B cell (primary cell): ENCODE measurements around the gene KRTAP10-12.

ENCODE experiments used
- EZH2 ChIP-seq: IDR thresholded peaks from 2 replicates; pipeline ENCODE4 v1.6.1; 2012; ENCODE audit warnings: borderline replicate concordance, low read depth, mild to moderate bottlenecking, moderate library complexity, low read length; ENCODE audit not compliant: insufficient read depth, poor library complexity, severe bottlenecking
- TF ChIP-seq, protein P1 (sequence below): fragments of 200-600 bp; IDR thresholded peaks from one replicate; pipeline ENCODE4 v1.8.0; 2022; ENCODE audit warnings: antibody characterized with exemption, mild to moderate bottlenecking

DNA sequence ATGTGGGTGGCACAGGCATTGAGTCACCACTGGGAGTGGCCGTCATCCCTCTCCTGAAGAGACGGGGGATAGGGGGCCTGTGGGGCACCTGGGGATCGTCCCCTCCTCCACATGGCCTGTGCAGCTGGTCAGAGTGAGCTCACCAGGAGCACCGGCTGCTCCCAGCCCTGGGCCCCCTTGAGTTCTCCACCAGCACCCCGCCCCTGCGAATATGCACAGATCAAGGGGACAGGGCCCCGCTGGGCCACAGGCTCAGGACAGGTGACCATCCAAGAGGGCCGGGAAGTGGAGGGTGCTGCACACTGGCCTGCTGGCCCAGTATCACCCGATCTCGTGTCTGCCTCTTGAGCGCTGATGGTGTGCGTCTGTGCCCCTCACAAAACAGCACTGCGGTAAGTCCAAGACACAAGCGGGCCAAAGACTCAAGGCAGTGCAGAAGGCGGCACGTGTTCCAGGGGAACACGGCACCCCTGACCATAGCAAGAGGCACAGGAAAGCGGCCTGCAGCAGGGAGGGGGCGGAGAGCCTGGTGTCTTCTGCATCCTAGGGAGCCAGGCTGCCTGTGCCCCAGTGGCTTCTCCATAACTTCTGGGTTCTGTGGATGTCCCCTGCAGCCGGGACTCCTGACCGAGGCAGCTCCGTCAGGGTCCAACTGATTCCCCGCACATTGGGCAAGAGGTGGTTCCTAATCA lies 32.5 kb downstream of the KRTAP10-12 start:
- TF ChIP-seq, protein P1, sequence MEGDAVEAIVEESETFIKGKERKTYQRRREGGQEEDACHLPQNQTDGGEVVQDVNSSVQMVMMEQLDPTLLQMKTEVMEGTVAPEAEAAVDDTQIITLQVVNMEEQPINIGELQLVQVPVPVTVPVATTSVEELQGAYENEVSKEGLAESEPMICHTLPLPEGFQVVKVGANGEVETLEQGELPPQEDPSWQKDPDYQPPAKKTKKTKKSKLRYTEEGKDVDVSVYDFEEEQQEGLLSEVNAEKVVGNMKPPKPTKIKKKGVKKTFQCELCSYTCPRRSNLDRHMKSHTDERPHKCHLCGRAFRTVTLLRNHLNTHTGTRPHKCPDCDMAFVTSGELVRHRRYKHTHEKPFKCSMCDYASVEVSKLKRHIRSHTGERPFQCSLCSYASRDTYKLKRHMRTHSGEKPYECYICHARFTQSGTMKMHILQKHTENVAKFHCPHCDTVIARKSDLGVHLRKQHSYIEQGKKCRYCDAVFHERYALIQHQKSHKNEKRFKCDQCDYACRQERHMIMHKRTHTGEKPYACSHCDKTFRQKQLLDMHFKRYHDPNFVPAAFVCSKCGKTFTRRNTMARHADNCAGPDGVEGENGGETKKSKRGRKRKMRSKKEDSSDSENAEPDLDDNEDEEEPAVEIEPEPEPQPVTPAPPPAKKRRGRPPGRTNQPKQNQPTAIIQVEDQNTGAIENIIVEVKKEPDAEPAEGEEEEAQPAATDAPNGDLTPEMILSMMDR, result no peak
- TF ChIP-seq EZH2, result no peak
